Transverse colon (tissue), 4 donors: ENCODE data around the gene EPB41L4B. TPM values are rescaled to one million over a fixed set of nuclear protein-coding genes. Genes with fewer than 3 reads are reported as not detected.

Experiments used
- DNase-seq: peaks from one replicate; pipeline ENCODE4 v3.0.0-alpha.2; 2019
- H3K27ac ChIP-seq, 4 donors: fragments of 200-600 bp; sonication (generic); 2 replicates each; pipeline ENCODE4 v1.5.1; 2016 to 2018; ENCODE audit warnings: inconsistent platforms in 4 of 4
- H3K27me3 ChIP-seq: fragments of 200-600 bp; sonication (generic); 2 replicates; pipeline ENCODE4 v1.5.1; 2017; ENCODE audit warnings: inconsistent platforms
- H3K36me3 ChIP-seq, 4 donors: fragments of 200-600 bp; sonication (generic); 2 replicates each; pipeline ENCODE4 v1.5.1; 2017 to 2019; ENCODE audit warnings: inconsistent platforms in 4 of 4
- H3K4me1 ChIP-seq, 4 donors: fragments of 200-600 bp; sonication (generic); 2 replicates each; pipeline ENCODE4 v1.5.1; 2017 to 2020; ENCODE audit warnings: inconsistent platforms in 4 of 4
- H3K4me3 ChIP-seq, 4 donors: fragments of 200-600 bp; sonication (generic); 1 replicate in 1 of 4; 2 replicates in 3 of 4; pipeline versions ENCODE4 v1.5.1 to v1.6.1; 2017 to 2019; ENCODE audit warnings: inconsistent platforms in 4 of 4
- H3K9me3 ChIP-seq, 2 donors: fragments of 200-600 bp; sonication (generic); 2 replicates each; pipeline ENCODE4 v1.5.1; 2017 to 2019; ENCODE audit warnings: inconsistent platforms in 2 of 2
- CTCF ChIP-seq, 5 experiments: fragments of 200-600 bp in 3 of 5; fragments of 450-650 bp in 2 of 5; sonication (generic) in 3 of 5; IDR thresholded peaks; 1 replicate in 2 of 5; 2 replicates in 3 of 5; pipeline ENCODE4 v1.5.1; 2016 to 2017; ENCODE audit warnings: antibody characterized with exemption in 5 of 5, inconsistent platforms in 3 of 5, mild to moderate bottlenecking in 2 of 5, moderate library complexity in 1 of 5
- EP300 ChIP-seq: sonication (generic); formaldehyde crosslinking; IDR thresholded peaks from one replicate; pipeline ENCODE4 v1.6.1; 2017; ENCODE audit warnings: antibody characterized with exemption, low read depth
- POLR2A ChIP-seq: fragments of 450-650 bp; IDR thresholded peaks from one replicate; pipeline ENCODE4 v1.6.1; 2016; ENCODE audit warnings: antibody characterized with exemption, mild to moderate bottlenecking, moderate library complexity
- POLR2AphosphoS5 ChIP-seq, 3 donors: sonication (generic); formaldehyde crosslinking; IDR thresholded peaks; one replicate each; pipeline ENCODE4 v1.6.1; 2016; ENCODE audit warnings: antibody characterized with exemption in 3 of 3
- WGBS, 2 donors: methylation state at CpG; one replicate each; pipeline ENCODE4 v1.1.5; 2018; ENCODE audit warnings: low coverage in 1 of 2; 5-methylcytosine and 5-hydroxymethylcytosine counted together
- in situ Hi-C, 4 donors: fragments of 200-750 bp; cut with MboI; loops; one replicate each; pipeline versions ENCODE4 v1.15.0 to v1.15.1; 2017; ENCODE audit warnings: low sequenced_read_pairs in 3 of 4, low pct_ligation_motif_present in 1 of 4, low pct_unique_long_range_greater_than_20kb in 1 of 4
- intact Hi-C: fragments of 100-400 bp; cut with DNase I; formaldehyde crosslinking; loops from one replicate; pipeline ENCODE4 v1.15.1; 2023; ENCODE audit warnings: low total_unique reads
- total RNA-seq, 4 donors: library from RNA; depleted of rRNA; stranded (reverse); fragments of >200 nt; gene quantifications; one replicate each; pipeline ENCODE4 v1.1.0, GENCODE V29; 2016

EPB41L4B gene
- total RNA-seq, 4 donors from 2014 or later: 76.8 to 159 (median 110) TPM

- Histone ChIP-seq H3K9me3 (no peaks in the 10 kb centered on the region), H3K27me3 (no peaks in the 10 kb centered on the region), H3K27ac (no peak overlapping the region), H3K4me3 (no peak overlapping the region), H3K36me3 (peaks cover 0 to 4% (median 0%) of the 10 kb centered on the region in 4 donors), H3K4me1 (peaks cover 15 to 35% (median 26%) of the 10 kb centered on the region in 4 donors)
- in situ Hi-C loops (no loop called here), intact Hi-C loops (no loop called here)
- no peak for DNase-seq
- WGBS, 2 donors: 83 to 94% methylated on average over 4 of the region's 4 CpGs
- TF ChIP-seq CTCF (IDR thresholded peaks at IDR 0.05) (no peak), POLR2AphosphoS5 (IDR thresholded peaks at IDR 0.05) (no peak), EP300 (no peak), POLR2A (no peak)
Measured at GRCh38 chr9:109254317-109254716, 66.5 kb downstream of the EPB41L4B start.

- Histone ChIP-seq H3K27ac (no peak overlapping the region), H3K4me1 (peaks cover 15 to 35% (median 26%) of the 10 kb centered on the region in 4 donors), H3K4me3 (no peak overlapping the region), H3K9me3 (no peaks in the 10 kb centered on the region), H3K27me3 (no peaks in the 10 kb centered on the region), H3K36me3 (peaks cover 0 to 4% (median 0%) of the 10 kb centered on the region in 4 donors)
- no peak for DNase-seq
- intact Hi-C loops (no loop called here), in situ Hi-C loops (no loop called here)
- 75 to 100% methylated on average over 5 to 7 of the region's 7 CpGs for WGBS, 2 donors
- TF ChIP-seq CTCF (IDR thresholded peaks at IDR 0.05) (no peak), EP300 (no peak), POLR2A (no peak), POLR2AphosphoS5 (IDR thresholded peaks at IDR 0.05) (no peak)
Measured at GRCh38 chr9:109253637-109254284, 67.1 kb downstream of the EPB41L4B start.

- H3K9me3 ChIP-seq: no peaks in the 10 kb centered on the region
- DNase-seq: no peak
- H3K27ac ChIP-seq: no peak overlapping the region
- intact Hi-C loops: no loop called here
- H3K4me1 ChIP-seq: peaks cover 15 to 35% (median 26%) of the 10 kb centered on the region in 4 donors
- in situ Hi-C loops: no loop called here
- H3K27me3 ChIP-seq: no peaks in the 10 kb centered on the region
- WGBS, 2 donors: 90 to 94% methylated on average over 9 to 11 of the region's 11 CpGs
- H3K36me3 ChIP-seq: peaks cover 0 to 4% (median 0%) of the 10 kb centered on the region in 4 donors
- no peak for TF ChIP-seq POLR2AphosphoS5 (IDR thresholded peaks at IDR 0.05)
- H3K4me3 ChIP-seq: no peak overlapping the region
Measured at GRCh38 chr9:109253241-109253636, 67.6 kb downstream of the EPB41L4B start.

GRCh38 chr9:109252291-109252690 is 68.6 kb downstream of the EPB41L4B start:
- TF ChIP-seq POLR2AphosphoS5 (IDR thresholded peaks at IDR 0.05) (no peak), POLR2A (no peak), EP300 (no peak), CTCF (IDR thresholded peaks at IDR 0.05) (peak in 1 of 5 experiments; percentile 12)
- in situ Hi-C loops: no loop called here
- intact Hi-C loops: no loop called here
- H3K9me3 ChIP-seq: no peaks in the 10 kb centered on the region
- peak overlapping the region; percentile 76 to 89 (median 84) for H3K27ac ChIP-seq
- peaks cover 15 to 35% (median 26%) of the 10 kb centered on the region in 4 donors for H3K4me1 ChIP-seq
- no peak for DNase-seq
- no peaks in the 10 kb centered on the region for H3K27me3 ChIP-seq
- WGBS, 2 donors: 93% methylated on average over 7 of the region's 7 CpGs; no CpG with 5 or more reads in 1 of the 2 donors
- H3K4me3 ChIP-seq: no peak overlapping the region
- peaks cover 0 to 4% (median 0%) of the 10 kb centered on the region in 4 donors for H3K36me3 ChIP-seq
